ENCODE results near the gene MMEL1. TPM values are rescaled to one million over a fixed set of nuclear protein-coding genes. Genes with fewer than 3 reads are reported as not detected.

The MMEL1 gene
- total RNA-seq, 4 donors from 2014 or later, result 2.2 to 2.6 TPM; not detected in 2

DNA sequence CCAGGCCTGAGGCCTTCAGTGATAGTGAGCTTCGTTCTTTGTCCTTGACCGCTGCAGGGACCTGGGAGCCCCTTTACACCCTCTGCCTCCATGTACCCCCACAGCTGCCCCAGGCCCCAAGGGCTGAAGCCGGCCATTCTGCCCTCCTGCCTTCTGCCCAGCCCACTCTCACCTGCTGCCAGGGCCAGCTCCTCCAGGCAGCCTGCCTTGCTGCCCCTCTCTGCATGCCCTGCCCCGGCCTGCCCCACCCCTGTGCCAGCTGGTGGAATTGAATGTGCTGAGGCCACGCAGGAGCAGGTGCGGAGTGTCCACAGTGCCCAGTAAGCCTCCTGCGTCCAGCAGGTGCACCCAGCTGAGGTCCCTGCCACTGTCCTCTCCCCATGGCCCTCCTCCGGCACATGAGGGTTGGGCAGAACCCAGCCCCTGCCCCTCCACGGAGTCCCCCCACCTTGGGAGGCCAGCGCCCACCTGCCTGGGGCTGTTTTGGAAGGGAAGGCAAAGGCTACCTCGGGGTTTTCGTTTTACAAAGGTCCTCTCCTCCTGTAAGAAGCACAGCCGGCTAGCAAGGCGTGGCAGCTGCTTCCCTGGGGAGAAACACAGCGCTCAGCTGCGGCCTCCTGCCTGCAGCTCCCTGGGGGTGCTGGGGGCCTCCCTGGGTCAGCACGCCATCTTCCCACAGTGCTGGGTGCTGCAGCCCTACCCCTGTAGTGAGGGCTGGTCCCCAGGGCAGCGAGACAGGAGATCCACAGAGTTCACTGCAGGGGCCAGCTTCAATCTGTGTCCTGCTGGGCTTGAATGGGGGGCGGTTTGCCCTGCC lies 21.0 kb downstream of the MMEL1 start:
- H3K4me1 ChIP-seq, result peaks cover 9% of the 10 kb centered on the region
- peaks cover 19% of the 10 kb centered on the region for H3K9me3 ChIP-seq
- TF ChIP-seq POLR2AphosphoS5 (IDR thresholded peaks at IDR 0.05), result no peak
- no peak for TF ChIP-seq EP300 (IDR thresholded peaks at IDR 0.05)
- TF ChIP-seq, protein P1, sequence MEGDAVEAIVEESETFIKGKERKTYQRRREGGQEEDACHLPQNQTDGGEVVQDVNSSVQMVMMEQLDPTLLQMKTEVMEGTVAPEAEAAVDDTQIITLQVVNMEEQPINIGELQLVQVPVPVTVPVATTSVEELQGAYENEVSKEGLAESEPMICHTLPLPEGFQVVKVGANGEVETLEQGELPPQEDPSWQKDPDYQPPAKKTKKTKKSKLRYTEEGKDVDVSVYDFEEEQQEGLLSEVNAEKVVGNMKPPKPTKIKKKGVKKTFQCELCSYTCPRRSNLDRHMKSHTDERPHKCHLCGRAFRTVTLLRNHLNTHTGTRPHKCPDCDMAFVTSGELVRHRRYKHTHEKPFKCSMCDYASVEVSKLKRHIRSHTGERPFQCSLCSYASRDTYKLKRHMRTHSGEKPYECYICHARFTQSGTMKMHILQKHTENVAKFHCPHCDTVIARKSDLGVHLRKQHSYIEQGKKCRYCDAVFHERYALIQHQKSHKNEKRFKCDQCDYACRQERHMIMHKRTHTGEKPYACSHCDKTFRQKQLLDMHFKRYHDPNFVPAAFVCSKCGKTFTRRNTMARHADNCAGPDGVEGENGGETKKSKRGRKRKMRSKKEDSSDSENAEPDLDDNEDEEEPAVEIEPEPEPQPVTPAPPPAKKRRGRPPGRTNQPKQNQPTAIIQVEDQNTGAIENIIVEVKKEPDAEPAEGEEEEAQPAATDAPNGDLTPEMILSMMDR (IDR thresholded peaks at IDR 0.05), result no peak
- no peak for TF ChIP-seq POLR2A (IDR thresholded peaks at IDR 0.05)
- no peaks in the 10 kb centered on the region for H3K36me3 ChIP-seq
- H3K27me3 ChIP-seq, result peaks cover 31% of the 10 kb centered on the region
- 63% methylated on average over 11 of the region's 19 CpGs for WGBS
- H3K4me3 ChIP-seq, result no peak overlapping the region
- peak; percentile 59 to 73 for DNase-seq (ENCODE audit: low spot score in 2 of 2)
- no peak overlapping the region for H3K27ac ChIP-seq

DNA sequence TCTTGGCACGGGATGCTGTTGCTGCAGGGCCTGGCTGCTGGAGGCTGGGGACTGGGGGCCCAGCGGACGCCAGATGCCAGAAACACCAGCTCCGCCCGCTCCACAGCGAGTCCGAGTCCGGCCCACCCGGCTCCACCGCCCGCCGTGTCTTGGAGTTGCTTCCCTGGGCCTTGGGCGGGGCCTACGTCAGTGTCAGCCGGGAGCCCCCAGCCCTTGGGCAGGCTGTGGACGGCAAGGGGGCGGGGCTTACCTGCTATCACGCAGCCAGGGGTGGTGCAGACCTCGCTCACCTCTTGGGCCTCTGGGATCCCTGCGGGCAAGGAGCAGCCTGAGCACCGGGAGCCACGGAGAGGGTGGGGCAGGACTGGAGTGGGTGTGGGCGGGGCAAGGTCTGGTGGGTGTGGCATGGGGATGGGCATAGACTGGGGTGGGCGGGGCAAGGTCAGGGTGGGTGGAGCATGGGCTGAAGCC lies 21.8 kb downstream of the MMEL1 start:
- peak; percentile 61 to 77 for DNase-seq (ENCODE audit: low spot score in 2 of 2)
- peak overlapping the region; percentile 2 for H3K4me3 ChIP-seq
- WGBS, result 3% methylated on average over 9 of the region's 24 CpGs
- TF ChIP-seq POLR2AphosphoS5 (IDR thresholded peaks at IDR 0.05), result no peak
- TF ChIP-seq, protein P1 (IDR thresholded peaks at IDR 0.05), result no peak
- TF ChIP-seq EP300 (IDR thresholded peaks at IDR 0.05), result no peak
- no peak for TF ChIP-seq POLR2A (IDR thresholded peaks at IDR 0.05)
- peaks cover 15% of the 10 kb centered on the region for H3K9me3 ChIP-seq
- no peak overlapping the region for H3K27ac ChIP-seq
- H3K36me3 ChIP-seq, result no peaks in the 10 kb centered on the region
- H3K4me1 ChIP-seq, result peaks cover 9% of the 10 kb centered on the region
- H3K27me3 ChIP-seq, result peaks cover 27% of the 10 kb centered on the region

DNA sequence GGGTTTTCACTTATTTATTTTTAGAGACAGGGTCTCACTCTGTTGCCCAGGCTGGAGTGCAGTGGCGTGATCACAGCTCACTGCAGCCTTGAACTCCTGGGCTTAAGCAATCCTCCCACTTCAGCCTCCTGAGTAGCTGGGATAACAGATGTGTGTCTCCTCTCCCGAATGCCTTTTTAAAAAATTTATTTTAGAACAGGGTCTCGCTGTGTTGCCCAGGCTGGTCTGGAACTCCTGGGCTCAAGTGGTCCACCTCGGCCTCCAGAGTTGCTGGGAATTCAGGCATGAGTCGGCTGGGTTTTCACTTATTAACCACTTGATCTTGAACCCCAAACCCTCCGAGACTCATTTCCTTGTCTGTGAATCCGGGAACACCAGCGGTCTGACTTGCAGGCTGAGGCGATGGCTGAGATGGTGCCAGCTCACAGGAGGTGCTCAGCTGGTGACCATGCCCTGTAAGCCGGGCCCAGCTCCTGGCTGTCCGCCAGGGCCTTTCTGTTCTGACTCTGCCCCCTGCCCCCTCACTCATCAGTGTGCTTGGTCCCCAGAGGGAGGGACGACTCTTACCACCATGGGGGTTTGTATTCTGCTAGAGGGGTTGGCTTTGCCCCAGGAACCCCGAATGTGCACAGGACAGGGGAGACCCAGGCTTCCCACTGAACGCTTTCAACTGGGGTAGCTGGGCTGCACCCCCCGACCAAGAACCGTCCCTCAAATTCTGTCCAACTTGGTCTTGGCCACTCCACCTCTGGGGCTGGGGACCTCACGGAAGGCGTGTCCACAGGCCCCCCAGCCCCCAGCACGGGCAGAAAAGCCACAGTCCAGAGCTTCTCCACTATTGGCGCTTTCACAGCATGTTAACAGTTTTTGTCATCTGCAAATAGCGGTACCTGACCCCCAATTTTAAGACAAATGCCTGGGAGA lies 22.5 kb downstream of the MMEL1 start:
- H3K4me1 ChIP-seq, result peaks cover 9% of the 10 kb centered on the region
- no peak overlapping the region for H3K4me3 ChIP-seq
- 52% methylated on average over 16 of the region's 21 CpGs for WGBS
- peaks cover 15% of the 10 kb centered on the region for H3K9me3 ChIP-seq
- peaks cover 31% of the 10 kb centered on the region for H3K27me3 ChIP-seq
- peak in 1 of 2 donors; percentile 67 for DNase-seq (ENCODE audit: low spot score in 2 of 2)
- no peak overlapping the region for H3K27ac ChIP-seq
- TF ChIP-seq POLR2A (IDR thresholded peaks at IDR 0.05) (no peak), EP300 (IDR thresholded peaks at IDR 0.05) (no peak), POLR2AphosphoS5 (IDR thresholded peaks at IDR 0.05) (no peak)
- TF ChIP-seq, protein P1 (IDR thresholded peaks at IDR 0.05), result no peak
- H3K36me3 ChIP-seq, result no peaks in the 10 kb centered on the region

DNA sequence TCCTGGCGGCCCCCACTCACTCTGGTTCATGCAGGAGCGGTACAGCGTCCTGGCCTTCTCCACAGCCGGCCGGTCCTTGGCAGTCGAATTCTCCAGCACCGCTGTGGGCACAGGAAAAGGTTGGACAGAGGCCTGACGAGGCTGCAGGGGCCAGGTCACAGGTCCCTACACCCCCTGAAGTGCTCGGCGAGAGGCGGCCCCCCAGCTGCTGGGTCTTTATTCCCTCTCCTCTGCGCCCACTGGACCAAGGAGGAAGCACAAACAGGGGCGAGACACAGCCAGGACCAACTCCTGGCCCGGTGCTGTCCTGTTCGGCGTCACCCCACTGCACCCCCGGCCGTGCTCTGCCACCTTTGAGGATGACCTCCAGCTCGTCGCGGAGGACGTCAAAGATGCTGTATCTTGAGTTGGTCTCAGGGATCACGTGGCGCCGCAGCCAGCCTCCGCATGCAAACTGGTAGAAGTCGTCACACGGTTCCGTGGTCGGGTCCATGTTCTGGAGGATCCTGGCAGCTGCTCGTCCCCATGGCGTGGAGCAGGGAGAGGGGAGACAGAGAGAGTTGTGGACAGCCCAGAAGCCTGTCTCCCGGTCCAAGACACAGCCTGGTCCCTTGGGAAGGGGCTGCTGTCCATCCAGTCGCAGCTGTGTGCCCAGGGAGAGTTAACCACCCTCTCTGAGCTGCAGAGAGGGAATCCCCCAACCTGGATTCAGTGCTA lies 23.3 kb downstream of the MMEL1 start:
- no peak for TF ChIP-seq POLR2A (IDR thresholded peaks at IDR 0.05)
- DNase-seq (ENCODE audit: low spot score in 2 of 2), result peak; percentile 55 to 79
- H3K4me1 ChIP-seq, result peaks cover 9% of the 10 kb centered on the region
- H3K36me3 ChIP-seq, result no peaks in the 10 kb centered on the region
- H3K27me3 ChIP-seq, result peaks cover 38% of the 10 kb centered on the region
- no peak overlapping the region for H3K4me3 ChIP-seq
- peaks cover 14% of the 10 kb centered on the region for H3K9me3 ChIP-seq
- H3K27ac ChIP-seq, result no peak overlapping the region
- 91% methylated on average over 30 of the region's 34 CpGs for WGBS

DNA sequence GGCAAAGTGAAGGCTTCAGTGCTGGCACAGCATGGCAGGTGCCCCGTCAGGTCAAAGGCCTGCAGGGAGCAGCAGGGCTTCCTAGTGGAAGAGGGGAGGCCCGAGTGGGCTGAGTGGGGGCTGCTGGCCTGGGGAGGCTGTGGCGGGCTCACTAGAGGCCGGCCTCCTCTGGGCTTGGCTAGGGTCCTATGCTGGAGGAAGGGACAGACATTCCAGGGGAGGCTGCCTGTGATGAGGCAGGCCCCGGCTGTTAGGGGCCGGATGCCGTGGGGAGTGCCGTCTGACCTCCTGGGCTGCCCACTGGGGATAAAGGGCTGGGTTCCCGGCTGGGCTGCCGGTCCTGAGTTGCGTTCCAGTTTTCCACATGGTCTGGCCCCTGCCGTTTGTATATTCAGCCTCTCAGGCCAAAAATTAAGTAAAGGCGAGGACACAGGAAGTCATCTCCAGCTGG lies 25.1 kb downstream of the MMEL1 start:
- TF ChIP-seq, protein P1 (IDR thresholded peaks at IDR 0.05), result no peak
- TF ChIP-seq POLR2AphosphoS5 (IDR thresholded peaks at IDR 0.05) (no peak), POLR2A (IDR thresholded peaks at IDR 0.05) (no peak), EP300 (IDR thresholded peaks at IDR 0.05) (no peak)
- Histone ChIP-seq H3K27me3 (peaks cover 51% of the 10 kb centered on the region), H3K36me3 (no peaks in the 10 kb centered on the region), H3K4me3 (no peak overlapping the region), H3K27ac (no peak overlapping the region), H3K9me3 (no peaks in the 10 kb centered on the region), H3K4me1 (peaks cover 9% of the 10 kb centered on the region)
- WGBS, result 51% methylated on average over 5 of the region's 13 CpGs
- DNase-seq (ENCODE audit: low spot score in 2 of 2), result peak; percentile 63 to 65

All from suprapubic skin (tissue), 4 donors.